Stimulated activated CD8-positive, alpha-beta memory T cell treated with anti-CD3 and anti-CD28 coated beads, Interleukin-2, amount 100 ng/mL, for 48 hours (primary cell): ENCODE measurements around the gene TSSK2.
A peak's percentile ranks its signal among the peaks of the same experiment; 100 is the strongest.
"Not testable (repeated sequence)": the region's sequence is repeated elsewhere in the genome, so short reads cannot be mapped to it uniquely, and the experiment has no call there.

ENCODE experiments used
- DNase-seq, 2 donors: peaks; one replicate each; pipeline ENCODE4 v3.0.0-alpha.2; 2020; ENCODE audit warnings: low read depth in 2 of 2

TSSK2 gene

GRCh38 chr22:19143212-19143611 lies 12.1 kb downstream of the TSSK2 start:
- no peak for DNase-seq

- peak; percentile 14 to 20 for DNase-seq
Measured at GRCh38 chr22:19143967-19144400, 12.9 kb downstream of the TSSK2 start.

- no peak for DNase-seq
Measured at GRCh38 chr22:19146215-19146968, 15.3 kb downstream of the TSSK2 start.

- no peak for DNase-seq
Measured at GRCh38 chr22:19147195-19147780, 16.2 kb downstream of the TSSK2 start.

GRCh38 chr22:19148417-19149046 lies 17.4 kb downstream of the TSSK2 start:
- DNase-seq: no peak

- no peak for DNase-seq
Measured at GRCh38 chr22:19149047-19149883, 18.2 kb downstream of the TSSK2 start.

- DNase-seq: no peak
Measured at GRCh38 chr22:19149991-19150390, 18.9 kb downstream of the TSSK2 start, which contains the start of gene GSC2. Gene GSC2 (minus strand): TSS chr22:19150292. CDS start chr22:19150283, 9 bp downstream.

GRCh38 chr22:19150482-19151328 lies 19.6 kb downstream of the TSSK2 start:
- DNase-seq: no peak

- DNase-seq: no peak
Measured at GRCh38 chr22:19151329-19152191, 20.5 kb downstream of the TSSK2 start.

GRCh38 chr22:19152942-19153883 lies 22.1 kb downstream of the TSSK2 start:
- no peak for DNase-seq

GRCh38 chr22:19156109-19156508 lies 25.0 kb downstream of the TSSK2 start:
- DNase-seq: not testable (repeated sequence)

- not testable (repeated sequence) for DNase-seq
Measured at GRCh38 chr22:19158649-19159048, 27.5 kb downstream of the TSSK2 start.

- DNase-seq: no peak
Measured at GRCh38 chr22:19164425-19164824, 33.3 kb downstream of the TSSK2 start.

GRCh38 chr22:19166421-19166820 lies 35.3 kb downstream of the TSSK2 start:
- DNase-seq: no peak

GRCh38 chr22:19167106-19167869 lies 36.2 kb downstream of the TSSK2 start:
- DNase-seq: no peak

- no peak for DNase-seq
Measured at GRCh38 chr22:19168088-19168890, 37.2 kb downstream of the TSSK2 start.
